ENCODE measurements around the gene BMP6. TPM values are rescaled to one million over a fixed set of nuclear protein-coding genes. Genes with fewer than 3 reads are reported as not detected.

BMP6 gene
- total and polyA plus RNA-seq, 2 of the 8 experiments (the other 6 are each of a cell fraction or from before 2014, with no cell fraction given): 2.0 to 2.1 TPM

- TF ChIP-seq CHD7 (IDR thresholded peaks at IDR 0.05; ENCODE audit: insufficient replicate concordance, low read length): no peak
- TF ChIP-seq KDM5A (IDR thresholded peaks at IDR 0.05; ENCODE audit: low read length): no peak
- TF ChIP-seq PHF8 (conservative IDR thresholded peaks at IDR 0.05; ENCODE audit: low read depth, low read length): no peak
- no peak for TF ChIP-seq ASH2L (IDR thresholded peaks at IDR 0.05; ENCODE audit: low read length)
- TF ChIP-seq E2F6 (IDR thresholded peaks at IDR 0.05): no peak
- TF ChIP-seq USF2 (IDR thresholded peaks at IDR 0.05; ENCODE audit: low read length): no peak
- TF ChIP-seq ATF2 (IDR thresholded peaks at IDR 0.05; ENCODE audit: low read length): no peak
- no peak for TF ChIP-seq POU5F1 (IDR thresholded peaks at IDR 0.05; ENCODE audit: low read depth, low read length)
These were observed 4.9 kb downstream of the BMP6 start (continued) for GRCh38 chr6:7730784-7731227.

Data from H1 (cell line).